Activated CD8-positive, alpha-beta memory T cell treated with anti-CD3 and anti-CD28 coated beads for 4 hours (primary cell): Measurements from ENCODE around the gene GREM2.

Source experiments
- DNase-seq, 2 donors: peaks; one replicate each; pipeline ENCODE4 v3.0.0-alpha.2; 2020; ENCODE audit warnings: low read depth in 2 of 2

The GREM2 gene

GRCh38 chr1:240455228-240455821 lies 156.6 kb downstream of the GREM2 start:
- DNase-seq = no peak

- no peak for DNase-seq
Measured at GRCh38 chr1:240445369-240445768, 166.6 kb downstream of the GREM2 start.

- DNase-seq = no peak
Measured at GRCh38 chr1:240441669-240442068, 170.3 kb downstream of the GREM2 start.
